Neuronal stem cell (in vitro differentiated cells): ENCODE measurements around the gene PEX5L. TPM values are rescaled to one million over a fixed set of nuclear protein-coding genes. Genes with fewer than 3 reads are reported as not detected.
A peak's percentile ranks its signal among the peaks of the same experiment; 100 is the strongest.

ENCODE experiments used
- DNase-seq: peaks from one replicate; pipeline ENCODE4 v3.0.0-alpha.2; 2013; ENCODE audit warnings: low spot score
- H2AFZ ChIP-seq: one replicate; pipeline ENCODE4 v1.6.1; 2013; ENCODE audit warnings: mild to moderate bottlenecking, low read length, inconsistent platforms
- H2AK5ac ChIP-seq: 2 replicates; pipeline ENCODE4 v1.6.1; 2013; ENCODE audit warnings: low read depth, mild to moderate bottlenecking, inconsistent platforms, low read length, moderate library complexity, mixed read lengths
- H2BK120ac ChIP-seq: 2 replicates; pipeline ENCODE4 v1.6.1; 2013; ENCODE audit warnings: low read depth, mild to moderate bottlenecking, inconsistent platforms, low read length, moderate library complexity, mixed read lengths
- H2BK12ac ChIP-seq: one replicate; pipeline ENCODE4 v1.6.1; 2013; ENCODE audit warnings: low read length, inconsistent platforms
- H2BK15ac ChIP-seq: 2 replicates; pipeline ENCODE4 v1.6.1; 2013; ENCODE audit warnings: mild to moderate bottlenecking, low read length, inconsistent platforms, mixed read lengths
- H2BK5ac ChIP-seq: one replicate; pipeline ENCODE4 v1.6.1; 2013; ENCODE audit warnings: inconsistent platforms, mild to moderate bottlenecking, low read length, moderate library complexity
- H3K14ac ChIP-seq: one replicate; pipeline ENCODE4 v1.6.1; 2013; ENCODE audit warnings: low read length, inconsistent platforms
- H3K18ac ChIP-seq: 2 replicates; pipeline ENCODE4 v1.6.1; 2013; ENCODE audit warnings: low read length, inconsistent platforms
- H3K23ac ChIP-seq: 2 replicates; pipeline ENCODE4 v1.6.1; 2013; ENCODE audit warnings: low read depth, mild to moderate bottlenecking, mixed read lengths, low read length, inconsistent platforms; ENCODE audit not compliant: poor library complexity
- H3K27ac ChIP-seq: replicated peaks from 3 replicates; pipeline ENCODE4 v1.5.1; 2013; ENCODE audit warnings: low read length, inconsistent platforms
- H3K27me3 ChIP-seq, 3 experiments: 2 replicates each; pipeline ENCODE4 v1.6.1; 2013; ENCODE audit warnings: low read length in 3 of 3, mild to moderate bottlenecking in 2 of 3, inconsistent platforms in 1 of 3, low read depth in 1 of 3, mixed read lengths in 1 of 3, moderate library complexity in 1 of 3; ENCODE audit not compliant: control insufficient read depth in 3 of 3, insufficient read depth in 3 of 3
- H3K36me3 ChIP-seq, 2 donors: replicated peaks in 1 of 2; 2 replicates each; pipeline ENCODE4 v1.6.1; 2013; ENCODE audit warnings: low read length in 2 of 2; ENCODE audit not compliant: control insufficient read depth in 2 of 2, insufficient read depth in 2 of 2
- H3K4ac ChIP-seq: 2 replicates; pipeline ENCODE4 v1.6.1; 2013; ENCODE audit warnings: inconsistent platforms, mild to moderate bottlenecking, low read length, moderate library complexity
- H3K4me1 ChIP-seq, 2 donors: 1 replicate in 1 of 2; 2 replicates in 1 of 2; pipeline ENCODE4 v1.6.1; 2013; ENCODE audit warnings: low read length in 2 of 2, low read depth in 1 of 2; ENCODE audit not compliant: control insufficient read depth in 2 of 2, insufficient read depth in 1 of 2
- H3K4me2 ChIP-seq: one replicate; pipeline ENCODE4 v1.6.1; 2013; ENCODE audit warnings: mild to moderate bottlenecking, low read length, inconsistent platforms; ENCODE audit not compliant: insufficient read depth, poor library complexity, severe bottlenecking
- H3K4me3 ChIP-seq, 2 donors: 2 replicates each; pipeline ENCODE4 v1.5.1; 2013; ENCODE audit warnings: low read length in 2 of 2, mild to moderate bottlenecking in 2 of 2, inconsistent platforms in 1 of 2, moderate library complexity in 1 of 2
- H3K79me1 ChIP-seq: one replicate; pipeline ENCODE4 v1.6.1; 2013; ENCODE audit warnings: low read depth, mild to moderate bottlenecking, inconsistent platforms, low read length, moderate library complexity
- H3K9ac ChIP-seq: one replicate; pipeline ENCODE4 v1.6.1; 2013; ENCODE audit warnings: mild to moderate bottlenecking, low read depth, low read length, inconsistent platforms; ENCODE audit not compliant: poor library complexity
- H3K9me3 ChIP-seq, 2 donors: replicated peaks in 1 of 2; 2 replicates each; pipeline versions ENCODE3 to v1.6.1; 2013; ENCODE audit warnings: low read length in 2 of 2, mild to moderate bottlenecking in 2 of 2, inconsistent platforms in 1 of 2, low read depth in 1 of 2, mixed read lengths in 1 of 2, moderate library complexity in 1 of 2; ENCODE audit not compliant: control insufficient read depth in 2 of 2, insufficient read depth in 1 of 2
- H4K8ac ChIP-seq: one replicate; pipeline ENCODE4 v1.6.1; 2013; ENCODE audit warnings: low read depth, mild to moderate bottlenecking, inconsistent platforms, low read length, moderate library complexity
- H4K91ac ChIP-seq: one replicate; pipeline ENCODE4 v1.6.1; 2013; ENCODE audit warnings: low read length, low read depth, mild to moderate bottlenecking, inconsistent platforms; ENCODE audit not compliant: poor library complexity
- WGBS, 2 donors: extraction: QIAGEN DNeasy Blood & Tissue Kit; methylation state at CpG; one replicate each; pipeline ENCODE4 v1.1.7; 2013; ENCODE audit warnings: missing lambda C conversion rate in 2 of 2, mixed read lengths in 1 of 2; ENCODE audit not compliant: insufficient read length in 2 of 2, insufficient replicate concordance in 1 of 2; ENCODE audit errors: extremely low coverage in 2 of 2; 5-methylcytosine and 5-hydroxymethylcytosine counted together
- polyA plus RNA-seq, 2 experiments: library from polyadenylated mRNA; stranded (reverse); fragments of 200-250 nt; gene quantifications; one replicate each; pipeline ENCODE4 v1.2.3, GENCODE V29; 2013

Gene PEX5L, protein sequence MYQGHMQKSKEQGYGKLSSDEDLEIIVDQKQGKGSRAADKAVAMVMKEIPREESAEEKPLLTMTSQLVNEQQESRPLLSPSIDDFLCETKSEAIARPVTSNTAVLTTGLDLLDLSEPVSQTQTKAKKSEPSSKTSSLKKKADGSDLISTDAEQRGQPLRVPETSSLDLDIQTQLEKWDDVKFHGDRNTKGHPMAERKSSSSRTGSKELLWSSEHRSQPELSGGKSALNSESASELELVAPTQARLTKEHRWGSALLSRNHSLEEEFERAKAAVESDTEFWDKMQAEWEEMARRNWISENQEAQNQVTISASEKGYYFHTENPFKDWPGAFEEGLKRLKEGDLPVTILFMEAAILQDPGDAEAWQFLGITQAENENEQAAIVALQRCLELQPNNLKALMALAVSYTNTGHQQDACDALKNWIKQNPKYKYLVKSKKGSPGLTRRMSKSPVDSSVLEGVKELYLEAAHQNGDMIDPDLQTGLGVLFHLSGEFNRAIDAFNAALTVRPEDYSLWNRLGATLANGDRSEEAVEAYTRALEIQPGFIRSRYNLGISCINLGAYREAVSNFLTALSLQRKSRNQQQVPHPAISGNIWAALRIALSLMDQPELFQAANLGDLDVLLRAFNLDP
- 0.42 TPM for polyA plus RNA-seq (2013, experiment 1 of 2)
- polyA plus RNA-seq (2013, experiment 2 of 2): 0.18 TPM

DNA sequence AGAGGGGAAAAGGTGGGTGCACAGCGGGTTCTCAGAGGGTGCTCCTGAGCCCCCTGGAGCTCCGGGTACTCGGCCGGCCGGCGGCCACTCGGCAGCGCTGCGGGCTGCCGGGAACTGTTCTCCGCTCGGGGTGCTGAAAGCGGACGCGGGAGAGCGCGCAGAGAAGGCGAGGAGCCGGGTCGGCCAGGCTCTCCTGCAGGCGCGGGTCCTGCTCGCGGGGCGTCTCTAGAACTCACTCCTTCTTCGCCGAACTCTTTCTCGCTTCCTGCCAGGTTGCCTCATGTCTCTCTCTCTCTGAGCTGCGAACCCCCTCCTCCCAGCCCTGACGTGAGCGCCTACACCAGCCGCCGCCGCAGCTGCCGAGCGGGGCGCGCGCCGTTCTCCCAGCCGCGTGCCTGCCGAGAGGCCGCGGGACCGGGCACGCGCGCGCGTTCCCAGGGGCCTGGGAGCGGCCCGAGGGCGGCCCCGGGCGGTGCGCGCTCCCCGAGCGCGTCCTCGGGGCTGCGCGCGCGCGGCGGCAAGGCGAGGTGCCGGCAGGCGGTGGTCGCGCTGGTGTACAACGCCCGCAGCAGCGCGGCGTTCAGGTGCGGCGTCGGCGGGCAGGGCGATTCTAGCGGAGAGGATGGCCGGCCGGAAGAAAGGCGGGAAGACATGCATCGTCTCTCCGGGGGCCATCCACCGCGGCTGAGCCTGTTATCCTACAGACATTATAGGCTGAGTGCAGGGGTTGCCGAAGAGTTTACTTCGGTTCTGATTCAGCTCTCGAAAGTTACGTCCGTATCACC lies at the start of gene PEX5L:
Gene PEX5L (minus strand): TSS at position 267 of the 785 bp plus-strand sequence. CDS start 338 bp downstream, outside the sequence.
- Histone ChIP-seq H3K27me3 (peaks cover 0 to 46% (median 13%) of the 10 kb centered on the region in 3 experiments), H3K4me1 (peaks cover 0 to 6% of the 10 kb centered on the region in 2 donors), H3K9me3 (no peaks in the 10 kb centered on the region), H3K79me1 (no peaks in the 10 kb centered on the region), H4K8ac (no peak within 1 kb of the TSS), H3K18ac (no peak within 1 kb of the TSS), H3K14ac (no peak within 1 kb of the TSS), H3K27ac (no peak within 1 kb of the TSS), H3K9ac (peak within 1 kb of the TSS; percentile 70), H3K4me3 (peak within 1 kb of the TSS; percentile 50 to 81), H2BK120ac (no peak within 1 kb of the TSS), H2BK15ac (no peak within 1 kb of the TSS), H3K23ac (peak within 1 kb of the TSS; percentile 55), H4K91ac (no peak within 1 kb of the TSS), H2BK12ac (no peak within 1 kb of the TSS), H3K4ac (no peak within 1 kb of the TSS), H2BK5ac (no peak within 1 kb of the TSS), H2AK5ac (no peak within 1 kb of the TSS), H3K4me2 (peak within 1 kb of the TSS; percentile 69), H2AFZ (peak within 1 kb of the TSS; percentile 98), H3K36me3 (no peaks in the 10 kb centered on the region)
- DNase-seq: peak; percentile 83
- no CpG with 5 or more reads among the region's 96 CpGs for WGBS, 2 donors

DNA sequence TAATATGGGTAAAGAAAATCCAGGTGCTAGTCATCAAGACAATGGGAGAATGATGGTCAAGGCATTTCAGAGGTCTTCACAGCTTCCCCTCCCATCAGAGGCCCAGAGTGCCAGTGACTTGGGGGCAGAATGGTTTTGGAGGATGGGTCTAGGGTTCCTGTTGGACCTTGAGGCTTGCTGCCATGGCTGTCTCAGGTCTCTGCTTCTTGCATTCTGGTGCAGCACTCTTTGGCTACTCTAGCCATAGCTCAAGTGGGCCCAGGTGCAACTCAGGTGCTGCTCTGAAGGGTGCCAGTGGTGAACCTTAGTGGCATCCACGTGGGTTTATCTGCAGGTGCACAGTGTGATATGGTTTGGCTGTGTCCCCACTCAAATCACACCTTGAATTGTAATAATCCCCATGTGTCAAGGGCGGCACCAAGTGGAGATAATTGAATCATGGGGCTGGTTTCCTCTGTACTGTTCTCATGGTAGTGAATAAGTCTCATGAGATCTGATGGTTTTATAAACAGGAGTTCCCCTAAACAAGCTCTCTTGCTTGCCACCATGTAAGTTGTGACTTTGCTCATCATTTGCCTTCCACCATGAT lies 48.5 kb upstream of the PEX5L start:
- Histone ChIP-seq H2BK5ac (no peak overlapping the region), H3K14ac (no peak overlapping the region), H3K9ac (no peak overlapping the region), H3K23ac (no peak overlapping the region), H3K4me3 (peak overlapping the region in 1 of 2 donors; percentile 54), H3K9me3 (no peaks in the 10 kb centered on the region), H3K27me3 (no peaks in the 10 kb centered on the region), H4K8ac (no peak overlapping the region), H3K27ac (no peak overlapping the region), H3K4me1 (no peaks in the 10 kb centered on the region), H3K18ac (peak overlapping the region; percentile 60), H3K4ac (no peak overlapping the region), H3K36me3 (no peaks in the 10 kb centered on the region), H4K91ac (no peak overlapping the region), H2AFZ (no peak overlapping the region), H3K4me2 (no peak overlapping the region), H2AK5ac (no peak overlapping the region), H2BK15ac (no peak overlapping the region), H2BK120ac (no peak overlapping the region), H2BK12ac (no peak overlapping the region), H3K79me1 (no peaks in the 10 kb centered on the region)
- WGBS, 2 donors: no CpG with 5 or more reads among the region's 2 CpGs
- DNase-seq: no peak

DNA sequence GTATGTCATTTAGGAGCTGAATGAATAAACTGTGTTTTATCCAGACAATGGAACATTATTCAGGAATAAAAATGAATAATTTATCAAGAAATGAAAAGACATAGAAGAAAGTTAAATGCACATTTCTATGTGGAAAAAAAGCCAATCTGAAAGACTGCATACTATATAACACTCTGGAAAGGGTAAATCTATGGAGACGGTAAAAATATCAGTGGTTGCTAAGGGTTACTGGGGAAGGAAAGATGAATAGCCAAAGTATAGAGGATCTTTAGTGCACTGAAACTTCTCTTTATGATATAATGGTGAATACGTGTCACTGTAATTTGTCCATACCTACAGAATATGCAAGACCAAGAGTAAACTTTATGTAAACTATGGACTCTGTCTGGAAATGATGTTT lies 46.0 kb upstream of the PEX5L start:
- no peak overlapping the region for H4K91ac ChIP-seq
- no CpG with 5 or more reads among the region's 2 CpGs for WGBS, 2 donors

More for the DNA sequence above, 46.0 kb upstream of the PEX5L start:
- Histone ChIP-seq H3K27ac (no peak overlapping the region), H3K23ac (no peak overlapping the region), H3K14ac (no peak overlapping the region), H2AFZ (no peak overlapping the region), H3K4me2 (no peak overlapping the region), H3K4me3 (no peak overlapping the region), H3K4ac (no peak overlapping the region), H3K27me3 (no peaks in the 10 kb centered on the region), H4K8ac (no peak overlapping the region), H2BK15ac (no peak overlapping the region), H2BK12ac (no peak overlapping the region), H3K9me3 (no peaks in the 10 kb centered on the region), H3K79me1 (no peaks in the 10 kb centered on the region), H3K36me3 (no peaks in the 10 kb centered on the region), H2AK5ac (no peak overlapping the region), H3K4me1 (no peaks in the 10 kb centered on the region), H2BK120ac (no peak overlapping the region), H3K18ac (no peak overlapping the region), H3K9ac (no peak overlapping the region), H2BK5ac (no peak overlapping the region)
- no peak for DNase-seq
